GM21526 (cell line): ENCODE data around the gene MED22.
"Not testable (repeated sequence)": the region's sequence is repeated elsewhere in the genome, so short reads cannot be mapped to it uniquely, and the experiment has no call there.

ENCODE experiments used
- ATAC-seq: cut with Tn5 transposase; IDR thresholded peaks from one replicate; pipeline ENCODE4 v1.9.1; 2021; ENCODE audit warnings: moderate library complexity; ENCODE audit not compliant: unreplicated experiment, low FRiP score

MED22 gene

GRCh38 chr9:133339641-133340040 lies 8.3 kb downstream of the MED22 start:
- ATAC-seq, result no peak

GRCh38 chr9:133335924-133336811 lies 11.8 kb downstream of the MED22 start, which contains the start of gene SURF6:
SURF6 (minus strand) TSS chr9:133336188; CDS start chr9:133336132, 56 bp downstream.
- peak; percentile 72 for ATAC-seq

- ATAC-seq, result not testable (repeated sequence)
These were observed 13.0 kb downstream of the MED22 start for GRCh38 chr9:133334888-133335287.

- ATAC-seq, result no peak
These were observed 13.8 kb downstream of the MED22 start for GRCh38 chr9:133334161-133334560.

GRCh38 chr9:133333566-133333965 lies 14.4 kb downstream of the MED22 start:
- ATAC-seq, result no peak

- no peak for ATAC-seq
These were observed 14.9 kb downstream of the MED22 start for GRCh38 chr9:133333011-133333410.

GRCh38 chr9:133332381-133332730 lies 15.6 kb downstream of the MED22 start:
- no peak for ATAC-seq

- no peak for ATAC-seq
These were observed 16.1 kb downstream of the MED22 start for GRCh38 chr9:133331641-133332380.

GRCh38 chr9:133331221-133331620 lies 16.7 kb downstream of the MED22 start:
- ATAC-seq, result no peak

GRCh38 chr9:133329306-133330156 lies 18.4 kb downstream of the MED22 start:
- ATAC-seq, result not testable (repeated sequence)

- ATAC-seq, result no peak
These were observed 20.0 kb downstream of the MED22 start for GRCh38 chr9:133327834-133328484.

- ATAC-seq, result not testable (repeated sequence)
These were observed 20.9 kb downstream of the MED22 start for GRCh38 chr9:133327021-133327420.

GRCh38 chr9:133323991-133324703 lies 23.8 kb downstream of the MED22 start:
- ATAC-seq, result no peak

- no peak for ATAC-seq
These were observed 24.7 kb downstream of the MED22 start for GRCh38 chr9:133323211-133323610.

- no peak for ATAC-seq
These were observed 25.2 kb downstream of the MED22 start for GRCh38 chr9:133322701-133323100.

- ATAC-seq, result no peak
These were observed 26.5 kb downstream of the MED22 start for GRCh38 chr9:133321411-133321935.

- no peak for ATAC-seq
These were observed 27.5 kb downstream of the MED22 start for GRCh38 chr9:133320421-133320881.

GRCh38 chr9:133317551-133317950 lies 30.4 kb downstream of the MED22 start:
- not testable (repeated sequence) for ATAC-seq

GRCh38 chr9:133315997-133316396 lies 31.9 kb downstream of the MED22 start:
- ATAC-seq, result no peak
